HG02763 (cell line): Measurements from ENCODE around the gene BMPR2.
"Not testable (repeated sequence)": the region's sequence is repeated elsewhere in the genome, so short reads cannot be mapped to it uniquely, and the experiment has no call there.

Experiments
- ATAC-seq: cut with Tn5 transposase; IDR thresholded peaks from one replicate; pipeline ENCODE4 v1.9.1; 2021; ENCODE audit warnings: mild to moderate bottlenecking, moderate library complexity; ENCODE audit not compliant: unreplicated experiment

The BMPR2 gene

GRCh38 chr2:202378662-202379358 lies 2.7 kb downstream of the BMPR2 start:
- ATAC-seq, result no peak

- ATAC-seq, result no peak
Measured at GRCh38 chr2:202382684-202383083, 6.6 kb downstream of the BMPR2 start.

DNA sequence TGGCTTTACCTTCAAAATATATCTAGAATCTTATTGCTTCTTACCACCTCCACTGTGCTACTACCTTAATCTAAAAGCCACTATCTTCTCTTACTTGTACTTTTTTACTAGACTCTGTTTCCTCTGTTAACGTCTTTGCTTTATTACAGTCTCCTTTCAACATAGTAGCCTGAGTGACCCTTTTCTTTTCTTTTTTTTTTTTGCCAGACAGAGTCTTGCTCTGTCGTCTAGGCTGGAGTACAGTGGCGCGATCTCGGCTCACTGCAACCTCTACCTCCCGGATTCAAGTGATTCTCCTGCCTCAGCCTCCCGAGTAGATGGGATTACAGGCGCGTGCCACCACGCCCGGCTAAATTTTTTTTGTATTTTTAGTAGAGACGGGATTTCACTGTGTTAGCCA lies 10.4 kb downstream of the BMPR2 start:
- not testable (repeated sequence) for ATAC-seq

- ATAC-seq, result no peak
Measured at GRCh38 chr2:202387608-202388342, 11.6 kb downstream of the BMPR2 start.

DNA sequence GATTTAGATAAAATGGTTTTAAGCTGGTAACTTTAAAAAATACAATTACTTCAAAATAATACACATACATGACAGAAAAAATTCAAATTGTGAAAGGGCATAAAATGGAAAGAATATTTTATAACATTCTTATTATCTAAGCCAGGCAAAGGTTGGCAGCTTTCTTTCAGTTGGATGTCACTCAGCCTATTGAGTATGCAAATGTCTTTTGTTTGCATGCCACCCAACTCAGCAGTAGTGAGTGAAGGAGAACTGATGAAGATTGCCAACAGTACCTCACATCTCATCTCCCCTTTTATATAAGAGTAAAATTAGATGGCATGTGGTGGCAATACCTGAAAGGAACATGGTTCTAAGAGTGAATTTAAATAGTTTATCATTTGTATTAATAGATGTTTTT lies 24.8 kb downstream of the BMPR2 start:
- no peak for ATAC-seq

- no peak for ATAC-seq
Measured at GRCh38 chr2:202405798-202406197, 29.7 kb downstream of the BMPR2 start.

DNA sequence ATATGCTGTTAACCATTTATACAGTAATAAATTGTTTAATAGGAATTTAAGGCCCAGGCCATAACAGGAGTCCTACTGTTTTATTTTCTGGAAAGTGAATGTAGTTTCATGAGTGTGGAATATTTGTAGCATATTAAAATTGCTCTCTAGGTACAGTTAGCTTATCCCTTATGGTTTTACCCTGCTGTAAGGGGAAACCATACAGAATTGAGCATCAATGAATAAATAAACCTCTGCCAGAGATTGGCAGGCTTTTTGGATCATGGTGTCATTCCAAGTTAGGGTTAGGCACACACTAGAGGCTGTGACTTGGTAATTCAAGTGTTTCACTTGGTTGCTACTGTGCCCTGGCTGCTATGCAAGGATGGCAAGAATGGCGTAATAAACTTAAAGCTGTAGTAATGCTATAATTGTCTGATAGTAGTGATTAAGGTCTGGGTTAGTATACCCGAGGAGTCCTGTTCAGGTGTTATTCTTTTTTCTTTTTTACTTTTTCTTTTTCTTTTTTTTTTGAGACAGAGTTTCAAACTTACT lies 30.4 kb downstream of the BMPR2 start:
- no peak for ATAC-seq

DNA sequence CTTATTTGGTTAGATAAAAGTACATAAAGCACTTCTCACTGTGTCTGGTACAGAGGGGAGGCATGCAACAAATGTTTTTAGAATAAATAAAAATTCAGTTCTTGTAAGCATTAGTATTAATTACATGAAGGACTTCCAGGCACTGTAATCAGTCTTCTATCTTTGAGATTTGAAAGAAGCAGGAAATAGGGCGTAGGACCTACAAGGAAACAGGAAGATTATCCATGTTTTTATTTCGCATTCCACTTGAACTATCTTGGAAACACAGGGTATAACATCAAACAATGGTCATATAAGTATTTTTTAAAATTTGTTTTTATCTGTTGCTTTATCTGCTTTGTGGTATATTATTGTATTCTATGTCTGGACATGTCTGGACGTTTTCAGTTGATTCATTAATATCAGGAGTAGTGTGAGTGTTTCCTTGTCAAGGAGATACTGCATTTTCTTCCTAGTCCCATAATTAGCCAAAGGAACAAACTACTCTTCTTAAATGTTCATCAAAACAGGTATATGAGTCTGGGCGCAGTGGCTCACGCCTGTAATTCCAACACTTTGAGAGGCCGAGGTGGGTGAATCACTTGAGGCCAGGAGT lies 32.5 kb downstream of the BMPR2 start:
- no peak for ATAC-seq

GRCh38 chr2:202410092-202410491 lies 34.0 kb downstream of the BMPR2 start:
- no peak for ATAC-seq

DNA sequence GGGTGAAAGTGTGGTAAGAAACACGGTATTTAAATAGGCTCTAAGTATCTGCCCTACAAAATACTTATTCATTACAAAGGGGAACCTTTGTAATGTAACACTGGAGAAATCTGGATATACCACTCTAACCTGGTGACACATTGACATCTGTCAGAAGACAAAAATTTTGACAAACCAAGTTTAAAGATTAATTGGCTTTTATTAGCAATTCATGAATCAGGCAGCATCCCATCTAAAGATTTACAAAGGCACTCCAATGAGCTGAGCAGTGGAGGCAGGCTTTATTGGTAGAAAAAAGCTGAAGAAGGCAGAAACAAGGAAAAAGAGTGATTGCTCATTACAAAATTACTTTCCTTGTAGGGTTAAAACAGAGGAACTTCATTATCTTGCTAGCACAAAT lies 35.0 kb downstream of the BMPR2 start:
- ATAC-seq, result no peak

- ATAC-seq, result no peak
Measured at GRCh38 chr2:202418027-202418426, 41.9 kb downstream of the BMPR2 start.

GRCh38 chr2:202418511-202418910 lies 42.4 kb downstream of the BMPR2 start:
- ATAC-seq, result no peak

DNA sequence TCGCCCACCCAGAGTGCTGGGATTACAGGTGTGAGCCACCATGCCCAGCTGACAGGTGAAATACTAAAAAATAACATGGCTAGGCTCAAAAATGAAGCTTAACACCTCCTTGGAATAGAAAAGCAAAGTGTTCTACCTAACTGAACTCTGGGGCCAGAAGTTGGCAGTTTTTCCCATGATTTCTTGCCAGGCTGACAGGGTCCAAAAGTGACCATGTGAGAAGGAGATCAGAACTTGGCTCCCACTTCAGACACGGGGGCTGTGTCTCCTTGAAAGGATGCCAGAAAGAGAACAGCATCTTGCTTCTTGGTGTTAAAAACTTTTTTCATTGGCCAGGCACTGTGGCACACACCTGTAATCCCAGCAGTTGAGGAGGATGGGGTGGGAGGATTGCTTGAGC lies 47.0 kb downstream of the BMPR2 start:
- no peak for ATAC-seq

GRCh38 chr2:202425036-202425435 lies 48.9 kb downstream of the BMPR2 start:
- no peak for ATAC-seq

DNA sequence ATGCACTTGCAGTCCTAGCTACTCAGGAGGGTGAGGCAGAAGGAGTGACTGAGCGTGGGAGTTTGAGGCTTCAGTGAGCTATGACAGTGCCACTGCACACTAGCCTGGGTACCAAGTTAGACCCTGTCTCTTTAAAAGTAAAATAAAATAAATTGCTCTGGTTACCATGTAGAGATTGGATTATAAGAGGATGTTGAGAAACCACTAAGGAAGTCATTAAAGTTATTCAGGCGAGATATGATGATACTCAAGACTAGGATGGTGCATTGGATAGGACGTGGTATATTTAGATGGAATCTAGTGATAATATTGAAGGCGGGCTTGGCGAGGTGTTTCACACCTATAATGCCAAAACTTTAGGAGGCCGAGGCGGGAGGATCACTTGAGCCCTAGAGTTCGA lies 50.6 kb downstream of the BMPR2 start:
- ATAC-seq, result no peak

GRCh38 chr2:202429164-202429980 lies 53.2 kb downstream of the BMPR2 start:
- ATAC-seq, result no peak

- no peak for ATAC-seq
Measured at GRCh38 chr2:202432776-202433175, 56.6 kb downstream of the BMPR2 start.

DNA sequence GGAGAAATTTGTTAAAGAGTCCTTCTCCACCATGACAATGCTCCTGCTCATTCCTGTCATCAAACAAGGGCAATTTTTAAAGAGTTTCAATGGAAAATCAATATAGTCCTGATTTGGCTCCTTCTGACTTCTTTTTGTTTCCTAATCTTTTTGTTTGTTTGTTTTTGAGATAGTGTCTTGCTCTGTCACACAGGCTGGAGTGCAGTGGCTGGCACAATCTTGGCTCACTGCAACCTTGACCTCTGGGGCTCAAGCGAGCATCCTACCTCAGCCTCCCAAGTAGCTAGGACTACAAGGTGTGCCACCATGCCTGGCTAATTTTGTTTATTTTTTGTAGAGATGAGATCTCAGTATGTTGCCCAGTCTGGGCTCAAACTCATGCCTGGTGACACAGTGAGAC lies 58.3 kb downstream of the BMPR2 start:
- ATAC-seq, result no peak

- ATAC-seq, result no peak
Measured at GRCh38 chr2:202436626-202437025, 60.5 kb downstream of the BMPR2 start.

DNA sequence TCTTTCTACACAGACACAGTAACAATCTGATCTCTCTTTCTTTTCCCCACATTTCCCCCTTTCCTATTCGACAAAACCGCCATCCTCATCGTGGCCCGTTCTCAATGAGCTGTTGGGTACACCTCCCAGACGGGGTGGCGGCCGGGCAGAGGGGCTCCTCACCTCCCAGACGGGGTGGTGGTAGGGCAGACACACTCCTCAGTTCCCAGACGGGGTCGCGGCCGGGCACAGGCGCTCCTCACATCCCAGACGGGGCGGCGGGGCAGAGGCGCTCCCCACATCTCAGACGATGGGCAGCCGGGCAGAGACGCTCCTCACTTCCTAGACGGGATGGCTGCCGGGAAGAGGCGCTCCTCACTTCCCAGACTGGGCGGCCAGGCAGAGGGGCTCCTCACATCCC lies 64.0 kb downstream of the BMPR2 start:
- not testable (repeated sequence) for ATAC-seq

- no peak for ATAC-seq
Measured at GRCh38 chr2:202442882-202443281, 66.8 kb downstream of the BMPR2 start.
